HG03457 (cell line): ENCODE data around the gene IQGAP2.

Experiments used
- ATAC-seq: cut with Tn5 transposase; IDR thresholded peaks from one replicate; pipeline ENCODE4 v1.9.1; 2021; ENCODE audit warnings: moderate number of reproducible peaks; ENCODE audit not compliant: unreplicated experiment

Gene IQGAP2

DNA sequence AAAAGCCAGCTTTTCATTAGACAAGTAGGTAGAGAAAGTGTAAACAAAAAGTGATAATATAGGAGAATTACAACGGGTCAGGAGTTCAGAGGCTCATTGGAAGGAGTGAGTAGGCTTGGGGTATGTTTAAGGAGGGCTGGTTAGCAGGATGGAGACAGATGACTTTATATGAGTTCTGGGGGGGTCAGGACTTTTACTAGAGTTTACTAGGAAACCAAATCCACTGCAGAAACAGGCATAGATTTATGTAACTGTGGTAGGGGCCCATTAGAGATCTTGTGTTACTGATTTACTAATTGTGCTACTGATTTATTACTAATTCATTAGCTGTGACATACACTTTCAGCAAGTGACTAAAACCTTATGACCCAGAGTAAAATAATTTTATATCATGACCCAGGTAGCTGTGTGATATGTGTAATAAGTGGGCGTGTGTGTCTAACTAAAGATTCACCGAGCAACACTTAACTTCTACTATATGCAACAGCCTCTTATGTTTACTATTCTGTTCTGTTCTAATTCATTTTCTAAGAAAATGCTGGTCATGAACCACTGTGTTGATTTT, 73.5 kb downstream of the IQGAP2 start:
- no peak for ATAC-seq

- ATAC-seq: no peak
Observed at GRCh38 chr5:76477061-76477460, 74.0 kb downstream of the IQGAP2 start.

- ATAC-seq: no peak
Observed at GRCh38 chr5:76477571-76477970, 74.5 kb downstream of the IQGAP2 start.

- ATAC-seq: no peak
Observed at GRCh38 chr5:76479281-76479680, 76.2 kb downstream of the IQGAP2 start.

DNA sequence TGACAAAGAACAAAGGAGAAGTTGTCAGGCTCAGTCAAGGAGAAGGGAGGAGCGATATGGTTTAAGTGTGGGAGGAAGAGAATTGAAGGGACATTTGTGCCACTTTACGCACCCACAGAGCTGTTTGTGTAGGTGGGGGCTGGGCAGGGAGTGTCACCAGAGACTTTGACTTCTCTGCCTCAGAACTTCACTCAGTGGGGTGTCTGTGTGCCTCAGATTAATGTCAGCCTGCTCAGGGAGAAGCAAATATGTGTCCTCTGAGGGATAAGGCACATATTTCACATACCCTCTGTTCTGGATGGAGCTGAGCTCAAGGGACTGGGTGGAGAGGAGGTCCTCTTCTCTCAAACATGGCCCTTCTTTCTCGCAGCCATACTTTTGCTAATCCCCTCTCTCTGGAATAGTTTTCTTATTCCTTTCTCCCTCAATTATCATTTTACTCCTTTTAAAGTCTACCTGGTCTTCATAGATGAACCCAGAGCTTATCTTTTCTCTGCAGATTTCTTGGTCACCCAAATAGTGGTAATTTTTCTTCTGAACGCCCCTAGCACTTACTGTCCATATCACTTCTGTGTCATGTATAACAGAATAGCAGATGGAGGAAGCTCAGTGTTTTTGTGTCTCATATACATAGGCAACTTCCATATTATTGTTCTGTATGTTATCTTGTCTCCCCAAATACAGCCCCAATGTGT, 77.0 kb downstream of the IQGAP2 start:
- ATAC-seq: no peak

GRCh38 chr5:76482984-76483383, 79.9 kb downstream of the IQGAP2 start:
- no peak for ATAC-seq

DNA sequence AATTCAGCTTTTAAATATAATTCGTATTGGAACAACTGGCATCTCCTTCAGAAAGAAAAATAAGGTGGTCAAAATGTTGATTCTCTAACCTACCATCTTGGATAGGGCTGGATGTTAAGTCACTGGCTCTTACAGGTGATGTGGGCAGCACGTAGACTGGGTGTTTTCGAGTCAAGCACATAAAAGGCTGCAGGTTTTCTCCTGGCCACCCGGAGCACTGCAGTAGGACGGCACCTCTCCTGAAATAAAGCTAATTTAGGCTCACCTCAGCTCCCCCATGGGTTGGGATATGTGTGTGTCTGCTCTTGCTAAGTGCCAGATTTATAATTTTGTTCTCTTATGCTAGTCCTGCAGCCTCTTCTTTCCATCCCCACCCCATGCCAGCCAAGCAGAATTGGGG, 80.3 kb downstream of the IQGAP2 start:
- no peak for ATAC-seq

- ATAC-seq: no peak
Observed at GRCh38 chr5:76483881-76484280, 80.8 kb downstream of the IQGAP2 start.

GRCh38 chr5:76485511-76485910, 82.4 kb downstream of the IQGAP2 start:
- no peak for ATAC-seq

DNA sequence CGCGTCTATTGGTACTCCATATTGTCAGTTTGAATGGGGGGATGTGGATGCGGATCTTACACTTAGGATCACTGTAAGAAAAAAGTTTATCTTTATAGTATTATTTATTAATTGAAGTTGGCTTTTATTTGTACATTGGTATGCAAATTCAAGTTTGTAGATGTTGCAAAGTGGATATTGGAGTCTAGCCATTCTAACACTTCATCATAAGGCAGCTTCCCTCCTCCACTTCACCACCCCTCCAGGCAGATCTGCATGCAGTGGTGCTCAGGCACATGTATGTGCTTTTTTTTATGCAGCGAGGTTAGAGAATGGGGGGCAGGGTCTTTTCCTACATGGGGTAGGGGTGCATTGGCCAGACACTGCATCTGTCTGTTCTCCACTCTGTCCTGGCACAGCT, 84.3 kb downstream of the IQGAP2 start:
- no peak for ATAC-seq

DNA sequence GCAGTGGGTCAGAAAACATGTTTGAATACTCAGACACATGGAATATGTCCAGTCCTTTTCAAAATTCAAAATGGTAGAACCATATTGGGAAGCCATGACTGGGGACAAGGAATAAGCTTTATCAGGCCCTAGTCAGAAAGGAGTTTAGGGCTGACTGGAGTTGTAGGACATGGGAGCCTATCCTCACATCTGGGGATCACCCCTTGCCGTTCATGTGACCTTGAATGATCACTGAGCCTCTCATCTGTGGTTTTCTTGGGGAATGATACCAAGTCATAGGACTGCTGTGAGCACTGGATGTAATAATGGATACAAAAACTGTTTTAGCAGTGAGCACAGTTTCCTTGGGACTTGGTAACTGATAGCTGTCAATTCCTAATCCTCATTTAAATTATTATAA, 84.7 kb downstream of the IQGAP2 start:
- ATAC-seq: no peak

- no peak for ATAC-seq
Observed at GRCh38 chr5:76488969-76489368, 85.9 kb downstream of the IQGAP2 start.

DNA sequence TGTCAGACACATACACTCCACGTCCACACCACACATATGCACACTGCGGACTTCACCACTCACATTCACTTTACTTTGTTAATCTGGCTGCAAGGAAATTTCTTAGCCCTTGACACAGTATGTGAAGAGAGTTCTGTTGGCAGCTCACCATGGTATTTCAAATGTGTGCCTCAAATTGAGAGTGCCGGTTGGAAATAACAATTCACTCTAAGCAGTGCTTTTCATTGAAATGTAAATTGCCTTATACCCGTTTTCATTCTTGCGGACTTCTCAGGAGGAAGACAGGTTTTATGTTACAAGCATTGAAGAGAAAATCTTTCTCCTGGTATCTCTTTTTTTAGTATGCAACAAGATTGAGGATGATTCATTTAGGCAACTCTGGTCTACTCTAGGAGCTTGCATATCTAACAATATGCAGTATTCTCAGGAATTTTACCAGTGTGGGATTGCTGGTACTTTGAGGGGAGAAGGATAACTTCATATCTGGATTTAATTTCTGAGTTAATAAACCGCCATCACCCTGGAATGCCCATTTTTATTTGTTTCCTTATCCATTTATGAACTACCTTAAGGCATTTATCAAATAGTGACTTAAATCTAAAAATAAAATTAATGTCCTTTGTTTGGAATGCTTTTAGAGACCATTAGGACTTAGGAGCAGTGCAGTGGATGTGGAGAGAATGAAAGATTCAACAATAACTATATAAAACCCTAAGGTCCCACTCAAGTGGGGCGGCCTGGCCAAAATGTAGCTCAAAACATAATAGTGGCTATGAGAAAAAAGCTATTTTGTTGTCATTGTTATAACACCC, 87.0 kb downstream of the IQGAP2 start:
- no peak for ATAC-seq

GRCh38 chr5:76490960-76491359, 87.9 kb downstream of the IQGAP2 start:
- ATAC-seq: no peak

DNA sequence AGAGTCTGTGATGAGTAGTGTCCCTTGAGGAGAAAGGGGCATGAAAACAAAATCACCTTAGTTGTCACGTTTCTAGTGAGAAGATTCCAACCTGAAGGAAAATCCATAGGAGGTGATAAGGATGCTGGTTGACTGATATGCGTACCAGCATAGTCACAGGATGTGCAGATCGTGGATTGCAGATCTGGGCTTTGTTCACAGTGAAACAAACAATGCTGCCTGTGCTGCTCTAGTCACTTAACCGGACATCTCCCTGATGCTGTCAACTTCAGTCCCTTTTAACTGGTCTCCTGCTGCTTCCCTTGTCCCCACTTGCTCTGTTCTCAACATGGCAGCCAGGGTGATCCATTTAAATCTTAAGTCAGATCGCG, 89.7 kb downstream of the IQGAP2 start:
- no peak for ATAC-seq

- no peak for ATAC-seq
Observed at GRCh38 chr5:76493190-76493837, 90.2 kb downstream of the IQGAP2 start.

GRCh38 chr5:76494201-76494600, 91.1 kb downstream of the IQGAP2 start:
- no peak for ATAC-seq

GRCh38 chr5:76495870-76496269, 92.8 kb downstream of the IQGAP2 start:
- no peak for ATAC-seq

DNA sequence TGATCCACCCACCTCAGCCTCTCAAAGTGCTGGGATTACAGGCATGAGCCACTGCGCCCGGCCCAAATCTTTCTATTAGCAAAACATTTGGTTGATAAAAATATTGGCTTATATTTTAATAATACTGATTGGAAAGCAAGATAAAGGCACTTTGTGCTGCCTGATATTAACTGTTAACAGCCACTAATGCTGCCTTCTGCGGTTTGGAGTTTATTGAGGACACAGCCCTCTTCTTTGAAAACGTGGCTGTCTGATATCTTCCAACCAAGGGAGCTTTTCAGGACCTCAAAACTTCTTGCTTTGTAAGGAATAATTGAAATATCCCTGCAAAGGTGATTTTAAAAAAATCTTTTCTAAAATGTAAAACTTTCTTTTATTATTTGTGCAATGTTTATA, 94.0 kb downstream of the IQGAP2 start:
- ATAC-seq: no peak

DNA sequence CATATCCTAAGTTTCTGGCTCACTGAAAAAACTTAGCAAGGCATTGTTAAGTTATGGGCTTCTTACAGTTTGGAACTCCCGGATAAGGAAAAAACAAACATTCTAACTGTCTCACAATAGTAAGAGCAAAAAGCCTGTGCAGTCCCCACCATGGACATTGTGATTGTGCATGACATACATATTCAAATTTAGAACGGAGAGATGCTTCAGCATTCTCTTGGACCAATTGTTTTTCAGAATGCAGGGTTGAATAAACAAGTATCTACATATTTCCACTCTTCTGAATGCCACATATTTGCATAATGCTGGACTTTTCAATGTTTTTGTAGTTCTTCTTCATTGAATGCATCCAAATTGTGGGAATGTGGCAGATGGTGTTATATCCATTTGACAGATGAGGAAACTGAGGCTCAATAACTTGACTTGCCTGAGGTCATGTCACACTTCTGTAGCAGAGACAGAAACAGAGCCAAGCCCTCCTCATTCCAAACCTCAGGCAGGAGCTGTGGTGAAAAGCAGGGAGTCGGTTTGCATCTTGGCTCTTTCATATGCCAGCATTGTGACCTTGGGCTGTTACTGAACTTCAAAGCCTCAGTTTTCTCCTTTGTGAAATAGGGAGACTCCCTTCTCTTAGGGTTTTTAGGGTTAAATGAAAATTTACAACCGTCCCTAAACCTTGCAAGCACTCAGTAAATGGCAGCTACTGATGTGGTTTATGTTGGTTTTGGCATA, 95.1 kb downstream of the IQGAP2 start:
- ATAC-seq: no peak

DNA sequence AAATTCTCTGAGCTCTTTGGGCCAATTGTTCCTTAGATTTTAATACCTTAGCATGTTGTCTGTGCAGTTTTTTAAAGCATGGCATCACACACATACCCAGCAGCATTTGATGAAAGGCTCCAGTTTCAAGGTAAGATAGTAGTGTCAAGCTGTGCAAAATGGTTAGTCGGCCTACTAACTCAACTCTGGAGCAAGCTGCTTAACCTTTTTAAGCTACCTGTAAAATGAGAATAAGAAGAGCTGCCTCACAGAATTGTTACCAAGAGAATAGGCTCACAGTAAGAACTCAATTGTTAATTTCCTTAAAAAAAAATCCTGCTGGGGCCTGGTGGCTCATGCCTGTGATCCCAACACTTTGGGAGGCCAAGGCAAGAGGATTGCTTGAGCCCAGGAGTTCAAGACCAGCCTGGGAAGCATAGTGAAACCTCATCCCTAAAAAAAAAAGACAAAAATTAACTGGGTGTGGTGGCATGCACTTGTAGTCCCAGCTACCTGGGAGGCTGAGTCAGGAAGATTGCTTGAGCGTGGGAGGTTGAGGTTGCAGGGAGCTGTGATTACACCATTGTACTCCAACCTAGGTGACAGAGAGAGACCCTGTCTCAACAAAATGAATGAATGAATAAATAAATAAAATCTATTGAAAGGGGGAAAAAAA, 96.5 kb downstream of the IQGAP2 start:
- no peak for ATAC-seq
